HFFc6 (cell line): ENCODE measurements around the gene CASP12. TPM values are rescaled to one million over a fixed set of nuclear protein-coding genes. Genes with fewer than 3 reads are reported as not detected.
A peak's percentile ranks its signal among the peaks of the same experiment; 100 is the strongest.

Experiments
- DNase-seq: peaks from one replicate; pipeline ENCODE4 v3.0.0-alpha.2; 2018
- H3K27ac Mint-ChIP-seq: 2 replicates; pipeline ENCODE4 v1.8.0; 2020; ENCODE audit warnings: mild to moderate bottlenecking, mixed read lengths
- H3K27me3 Mint-ChIP-seq: 2 replicates; pipeline ENCODE4 v1.8.0; 2021; ENCODE audit warnings: mild to moderate bottlenecking, moderate library complexity, mixed read lengths; ENCODE audit not compliant: insufficient read depth
- H3K36me3 Mint-ChIP-seq: 2 replicates; pipeline ENCODE4 v1.8.0; 2021; ENCODE audit warnings: low read depth, mixed read lengths
- H3K4me1 Mint-ChIP-seq: 2 replicates; pipeline ENCODE4 v1.8.0; 2020; ENCODE audit warnings: low read depth, mixed read lengths
- H3K4me3 Mint-ChIP-seq: 2 replicates; pipeline ENCODE4 v1.8.0; 2020; ENCODE audit warnings: mild to moderate bottlenecking, moderate library complexity, mixed read lengths
- H3K9me3 Mint-ChIP-seq: 2 replicates; pipeline ENCODE4 v1.8.0; 2020; ENCODE audit warnings: mild to moderate bottlenecking, mixed read lengths
- CTCF ChIP-seq: fragments of 200-600 bp; sonication (generic); IDR thresholded peaks from 2 replicates; pipeline ENCODE4 v1.5.0; 2021; ENCODE audit warnings: antibody characterized with exemption, mild to moderate bottlenecking
- total RNA-seq, 6 experiments: library from RNA; stranded (reverse); fragmentation: NEBNext Ultra II Directional; extraction: Animal tissue kit (Norgen Biotek cat#: 25700); gene quantifications; 2 replicates in 1 of 6; 3 replicates in 5 of 6; pipeline ENCODE4 v1.2.3, GENCODE V29; 2021

Gene CASP12
- total RNA-seq, 6 experiments from 2014 or later = not detected

DNA sequence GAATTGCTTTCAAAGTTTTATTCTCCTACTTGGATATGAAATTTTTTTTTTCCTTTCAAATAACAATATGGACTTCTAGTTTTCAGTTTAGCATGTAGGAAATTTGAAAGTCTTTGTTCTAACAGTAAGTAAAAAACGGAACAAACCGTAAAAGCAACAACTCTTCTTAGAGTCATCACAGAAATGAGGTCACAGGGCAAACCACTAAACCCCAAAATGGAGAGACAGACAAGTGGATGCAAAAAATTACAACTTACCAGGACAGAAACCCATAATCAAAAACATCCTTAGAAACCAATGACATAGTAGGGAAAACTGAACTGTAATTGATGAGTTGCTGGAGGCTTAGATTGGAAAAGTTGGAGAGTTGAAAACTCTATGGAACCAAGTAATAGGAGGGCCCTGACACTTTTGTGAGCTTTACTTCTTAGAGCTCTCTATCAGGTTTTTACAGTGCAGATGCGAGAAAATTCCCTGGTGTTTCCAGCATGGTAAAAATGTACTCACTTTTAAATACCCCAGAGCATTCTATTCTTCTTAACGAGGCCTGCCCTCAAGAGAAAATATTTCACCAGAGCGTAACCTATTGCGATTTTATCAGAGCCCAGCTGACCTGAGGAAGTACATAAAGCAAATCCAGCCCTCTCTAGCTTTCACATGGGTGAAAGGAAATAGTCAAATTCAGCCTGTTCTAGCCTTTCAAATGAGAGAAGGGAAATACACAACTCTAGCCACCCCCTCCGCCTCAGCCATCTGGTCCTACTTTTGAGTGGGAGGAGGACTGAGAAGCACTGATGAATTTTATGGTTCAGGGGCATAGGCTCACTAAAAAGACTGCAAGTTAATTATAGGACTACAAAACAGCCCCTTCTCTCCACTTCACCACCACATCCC lies 39.1 kb downstream of the CASP12 start:
- Mint-ChIP-seq H3K27me3 (no peaks in the 10 kb centered on the region; the same call in 1 of the 2 replicates), H3K36me3 (no peaks in the 10 kb centered on the region), H3K9me3 (no peaks in the 10 kb centered on the region), H3K4me3 (peak overlapping the region; percentile 12; the same call in 1 of the 2 replicates), H3K4me1 (peaks cover 16% of the 10 kb centered on the region; the same call in 1 of the 2 replicates), H3K27ac (no peak overlapping the region; the same call in 1 of the 2 replicates)
- no peak for DNase-seq
- TF ChIP-seq CTCF = no peak

- H3K27ac Mint-ChIP-seq = no peak overlapping the region
- DNase-seq = no peak
- H3K4me3 Mint-ChIP-seq = no peak overlapping the region
- H3K9me3 Mint-ChIP-seq = no peaks in the 10 kb centered on the region
- no peak for TF ChIP-seq CTCF
- peaks cover 24% of the 10 kb centered on the region; the same call in 1 of the 2 replicates for H3K4me1 Mint-ChIP-seq
- H3K36me3 Mint-ChIP-seq = no peaks in the 10 kb centered on the region
- no peaks in the 10 kb centered on the region; the same call in 1 of the 2 replicates for H3K27me3 Mint-ChIP-seq
These were observed 41.7 kb downstream of the CASP12 start for GRCh38 chr11:104856607-104857006.

DNA sequence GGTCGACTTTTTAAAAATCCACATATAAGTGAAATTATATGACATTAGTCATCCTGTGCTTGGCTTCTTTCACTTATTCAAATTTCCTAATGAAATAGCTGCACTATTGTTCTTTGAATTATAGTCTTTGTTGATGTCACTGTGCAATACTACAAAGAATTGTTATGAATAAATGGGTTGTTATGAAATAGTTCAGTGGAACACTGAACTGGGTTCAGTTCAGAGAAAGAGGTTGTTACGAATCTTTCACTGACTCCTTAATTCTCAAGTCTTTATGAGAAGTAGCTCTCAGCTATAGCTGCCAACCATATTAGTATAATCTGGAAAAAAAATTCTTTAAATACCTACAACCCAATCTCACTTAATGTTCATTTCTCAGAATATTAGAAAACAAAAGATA lies 42.3 kb downstream of the CASP12 start:
- DNase-seq = no peak
- no peak for TF ChIP-seq CTCF
- H3K36me3 Mint-ChIP-seq = no peaks in the 10 kb centered on the region
- H3K27me3 Mint-ChIP-seq = no peaks in the 10 kb centered on the region; the same call in 1 of the 2 replicates
- no peaks in the 10 kb centered on the region for H3K9me3 Mint-ChIP-seq
- peaks cover 24% of the 10 kb centered on the region; the same call in 1 of the 2 replicates for H3K4me1 Mint-ChIP-seq
- H3K4me3 Mint-ChIP-seq = no peak overlapping the region
- no peak overlapping the region for H3K27ac Mint-ChIP-seq

GRCh38 chr11:104853276-104853675 lies 45.0 kb downstream of the CASP12 start:
- no peak for TF ChIP-seq CTCF
- H3K9me3 Mint-ChIP-seq = no peaks in the 10 kb centered on the region
- H3K4me3 Mint-ChIP-seq = no peak overlapping the region
- no peaks in the 10 kb centered on the region for H3K27me3 Mint-ChIP-seq
- no peak for DNase-seq
- H3K27ac Mint-ChIP-seq = no peak overlapping the region
- peaks cover 14% of the 10 kb centered on the region; the same call in 1 of the 2 replicates for H3K4me1 Mint-ChIP-seq
- no peaks in the 10 kb centered on the region for H3K36me3 Mint-ChIP-seq

- Mint-ChIP-seq H3K27me3 (no peaks in the 10 kb centered on the region), H3K36me3 (no peaks in the 10 kb centered on the region), H3K9me3 (no peaks in the 10 kb centered on the region), H3K4me1 (peaks cover 13% of the 10 kb centered on the region; the same call in 1 of the 2 replicates), H3K27ac (no peak overlapping the region), H3K4me3 (no peak overlapping the region)
- TF ChIP-seq CTCF = no peak
- no peak for DNase-seq
These were observed 45.4 kb downstream of the CASP12 start for GRCh38 chr11:104852811-104853210.
